ENCODE results near the gene NR2F1-AS1. TPM values are rescaled to one million over a fixed set of nuclear protein-coding genes. Genes with fewer than 3 reads are reported as not detected.

Gene NR2F1-AS1
- total RNA-seq, 6 experiments from 2014 or later: 22.9 to 26.2 (median 24.8) TPM

GRCh38 chr5:93610581-93611272 lies 29.7 kb upstream of the NR2F1-AS1 start:
- Mint-ChIP-seq H3K4me3 (no peak overlapping the region), H3K27ac (no peak overlapping the region), H3K36me3 (ENCODE audit: low read depth) (no peaks in the 10 kb centered on the region), H3K4me1 (ENCODE audit: low read depth) (peaks cover 45% of the 10 kb centered on the region), H3K27me3 (ENCODE audit: insufficient read depth) (peaks cover 42% of the 10 kb centered on the region), H3K9me3 (no peaks in the 10 kb centered on the region)
- DNase-seq: no peak
- TF ChIP-seq CTCF (IDR thresholded peaks at IDR 0.05): no peak

GRCh38 chr5:93609762-93610161 lies 28.7 kb upstream of the NR2F1-AS1 start:
- H3K9me3 Mint-ChIP-seq: no peaks in the 10 kb centered on the region
- H3K36me3 Mint-ChIP-seq (ENCODE audit: low read depth): no peaks in the 10 kb centered on the region
- no peak overlapping the region for H3K27ac Mint-ChIP-seq
- peaks cover 50% of the 10 kb centered on the region for H3K27me3 Mint-ChIP-seq (ENCODE audit: insufficient read depth)
- no peak for DNase-seq
- peaks cover 48% of the 10 kb centered on the region for H3K4me1 Mint-ChIP-seq (ENCODE audit: low read depth)
- H3K4me3 Mint-ChIP-seq: no peak overlapping the region
- no peak for TF ChIP-seq CTCF (IDR thresholded peaks at IDR 0.05)

GRCh38 chr5:93608855-93609254 lies 27.8 kb upstream of the NR2F1-AS1 start:
- no peak for TF ChIP-seq CTCF (IDR thresholded peaks at IDR 0.05)
- Mint-ChIP-seq H3K27me3 (ENCODE audit: insufficient read depth) (peaks cover 51% of the 10 kb centered on the region), H3K27ac (no peak overlapping the region), H3K4me3 (no peak overlapping the region), H3K9me3 (no peaks in the 10 kb centered on the region), H3K4me1 (ENCODE audit: low read depth) (peaks cover 52% of the 10 kb centered on the region), H3K36me3 (ENCODE audit: low read depth) (no peaks in the 10 kb centered on the region)
- DNase-seq: no peak

- no peaks in the 10 kb centered on the region for H3K9me3 Mint-ChIP-seq
- H3K27ac Mint-ChIP-seq: peak overlapping the region; percentile 60
- H3K27me3 Mint-ChIP-seq (ENCODE audit: insufficient read depth): peaks cover 51% of the 10 kb centered on the region
- DNase-seq: peak; percentile 61
- peaks cover 53% of the 10 kb centered on the region for H3K4me1 Mint-ChIP-seq (ENCODE audit: low read depth)
- H3K4me3 Mint-ChIP-seq: peak overlapping the region; percentile 82
- H3K36me3 Mint-ChIP-seq (ENCODE audit: low read depth): no peaks in the 10 kb centered on the region
- peak; percentile 71 for TF ChIP-seq CTCF (IDR thresholded peaks at IDR 0.05)
These were observed 26.6 kb upstream of the NR2F1-AS1 start for GRCh38 chr5:93607367-93608258.

GRCh38 chr5:93606382-93606752 lies 25.3 kb upstream of the NR2F1-AS1 start:
- Mint-ChIP-seq H3K4me3 (no peak overlapping the region), H3K4me1 (ENCODE audit: low read depth) (peaks cover 44% of the 10 kb centered on the region), H3K9me3 (no peaks in the 10 kb centered on the region), H3K27ac (no peak overlapping the region), H3K27me3 (ENCODE audit: insufficient read depth) (peaks cover 40% of the 10 kb centered on the region), H3K36me3 (ENCODE audit: low read depth) (no peaks in the 10 kb centered on the region)
- no peak for DNase-seq
- TF ChIP-seq CTCF (IDR thresholded peaks at IDR 0.05): no peak

All from HFFc6 (cell line).